DLD1 (cell line): ENCODE results near the gene DST.
"Not testable (repeated sequence)": the region's sequence is repeated elsewhere in the genome, so short reads cannot be mapped to it uniquely, and the experiment has no call there.

Experiments used
- in situ Hi-C: cut with HindIII; loops from 2 replicates; pipeline ENCODE4 v1.10.0; 2017; ENCODE audit warnings: low sequenced_read_pairs

Gene DST

DNA sequence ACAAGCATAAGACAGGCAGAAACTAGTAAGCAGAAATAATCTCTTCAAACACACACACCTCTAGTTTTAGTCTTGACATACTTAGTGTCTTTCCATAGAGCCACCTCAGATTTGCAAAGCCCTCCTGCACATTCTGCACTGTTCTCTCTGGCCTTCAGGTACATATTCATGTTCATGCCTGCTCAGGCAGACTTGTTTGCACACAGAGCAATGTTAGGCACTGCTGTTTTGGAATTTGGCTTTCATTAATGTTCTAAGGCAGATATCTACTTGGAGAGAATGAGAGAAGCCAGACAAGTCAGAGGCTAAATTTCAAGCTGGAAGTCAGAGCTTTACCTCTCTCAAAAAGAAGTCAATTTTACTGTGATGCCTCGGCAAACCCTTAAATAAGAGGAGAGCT is 21.3 kb upstream of the DST start:
- in situ Hi-C loops = no loop called here

DNA sequence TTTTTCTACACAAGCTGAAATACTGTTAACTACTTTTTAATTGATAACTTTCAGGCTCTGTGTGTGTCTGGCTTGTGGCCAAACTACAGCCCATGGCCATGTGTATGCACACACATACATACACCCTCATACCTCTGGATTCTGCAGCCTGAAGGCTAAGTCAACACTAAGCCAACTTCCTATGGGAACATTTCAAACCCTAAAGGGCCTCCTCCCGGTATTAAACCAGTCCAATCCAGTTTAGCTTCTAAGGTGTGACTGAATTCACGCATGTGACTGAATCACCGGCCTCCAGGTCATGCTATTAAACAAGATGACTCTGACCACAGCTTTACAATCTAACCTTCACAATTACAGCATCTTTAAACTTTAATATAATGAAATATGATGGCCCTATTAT is 20.7 kb upstream of the DST start:
- in situ Hi-C loops = no loop called here

DNA sequence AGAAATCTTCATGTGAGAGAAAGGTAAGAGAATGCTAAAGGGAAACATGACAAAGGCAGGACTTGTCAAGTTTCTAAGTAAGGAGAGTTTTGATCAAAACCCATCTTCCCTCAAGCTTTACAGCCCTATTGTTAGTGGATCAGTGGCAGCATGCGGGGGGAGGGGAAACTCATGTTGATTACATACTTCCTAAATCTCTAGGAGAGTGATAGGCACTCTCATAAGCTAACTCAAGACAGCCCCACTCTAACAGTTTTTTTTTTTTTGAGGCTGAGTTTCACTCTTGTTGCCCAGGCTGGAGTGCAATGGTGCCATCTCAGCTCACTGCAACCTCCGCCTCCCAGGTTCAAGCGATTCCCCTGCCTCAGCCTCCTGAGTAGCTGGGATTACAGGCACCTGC is 18.6 kb upstream of the DST start:
- in situ Hi-C loops = not testable (repeated sequence)

DNA sequence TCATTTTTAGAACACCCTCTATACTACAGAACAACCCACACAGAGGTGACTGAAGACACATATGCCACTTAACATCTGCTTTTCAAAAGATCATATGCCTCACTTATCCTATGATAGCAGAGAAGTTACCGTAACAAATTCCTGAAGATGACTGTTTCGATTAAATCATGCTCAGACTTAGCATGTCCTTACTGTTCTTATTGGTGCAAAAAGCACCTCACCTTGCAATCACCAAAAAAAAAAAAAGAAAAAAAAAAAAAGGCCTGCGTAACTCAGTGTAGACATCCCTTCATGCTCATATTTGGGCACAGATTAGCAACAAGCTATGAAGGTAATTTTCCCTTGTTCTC is 17.7 kb upstream of the DST start:
- in situ Hi-C loops = no loop called here

DNA sequence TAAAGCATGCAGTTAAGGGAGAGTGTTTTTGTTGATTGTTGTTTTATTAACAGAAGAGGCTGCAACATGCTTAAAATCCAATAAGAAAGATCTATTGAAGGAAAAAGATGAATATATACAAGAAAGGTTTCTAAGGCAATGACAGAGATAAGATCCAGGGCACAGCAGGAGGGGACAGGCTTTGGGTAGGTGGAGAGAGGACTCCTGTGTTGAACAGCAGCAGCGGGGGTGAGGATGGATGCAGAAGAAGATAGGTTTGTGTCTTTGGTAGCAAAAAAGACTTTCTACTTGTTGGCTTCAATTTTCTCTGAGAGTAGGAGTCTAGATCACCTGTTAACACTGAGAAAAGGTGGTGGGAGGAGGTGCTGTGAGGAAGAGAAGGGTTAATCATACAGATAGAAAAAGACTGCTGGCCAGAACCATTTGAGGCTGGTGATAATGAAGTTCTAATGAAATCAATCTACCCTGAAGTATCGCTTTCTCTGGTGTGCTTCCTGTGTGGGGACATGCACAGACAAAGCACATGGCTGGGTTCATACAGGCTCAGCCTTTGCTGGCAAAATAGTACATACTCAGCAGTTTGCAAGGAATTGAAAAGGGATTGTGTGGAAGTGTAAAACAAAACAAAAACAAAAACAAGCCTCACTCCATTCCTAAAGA is 17.2 kb upstream of the DST start:
- in situ Hi-C loops = no loop called here

DNA sequence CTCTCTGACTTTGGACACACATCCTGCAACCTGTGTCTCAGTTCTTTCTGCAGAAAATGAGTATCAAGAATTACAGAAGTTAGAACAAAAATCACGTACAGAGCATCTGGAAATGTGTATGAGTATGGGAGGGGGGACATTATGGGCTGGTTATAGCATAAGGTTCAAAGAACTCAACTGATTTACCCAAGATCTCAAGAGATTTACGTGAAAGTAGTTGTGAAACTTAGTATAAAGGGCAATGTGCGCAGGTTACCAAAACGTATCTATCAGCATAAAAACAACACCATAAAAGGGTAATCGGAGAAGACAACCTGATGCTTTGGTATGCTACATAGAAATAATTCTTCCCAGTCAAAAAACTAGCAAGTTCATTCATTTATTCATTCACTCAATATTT is 15.6 kb upstream of the DST start:
- in situ Hi-C loops = no loop called here

DNA sequence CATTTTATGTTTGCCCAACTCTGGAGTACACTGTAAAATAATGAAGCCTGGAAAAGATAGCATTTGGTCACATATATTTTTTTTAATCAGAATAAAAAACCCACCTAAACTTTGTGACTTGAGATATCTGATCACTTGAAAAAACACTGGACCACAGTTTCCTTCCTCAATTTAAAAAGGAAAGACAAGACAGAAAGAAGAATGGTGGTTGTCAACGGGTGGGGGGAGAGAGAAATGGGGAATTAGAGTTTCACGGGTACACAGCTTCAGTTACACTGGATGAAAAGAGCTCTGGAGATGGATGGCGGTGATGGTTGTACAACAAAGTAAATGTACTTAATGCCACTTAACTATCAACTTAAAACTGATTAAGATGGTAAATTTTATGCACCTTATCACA is 14.7 kb upstream of the DST start:
- in situ Hi-C loops = no loop called here

DNA sequence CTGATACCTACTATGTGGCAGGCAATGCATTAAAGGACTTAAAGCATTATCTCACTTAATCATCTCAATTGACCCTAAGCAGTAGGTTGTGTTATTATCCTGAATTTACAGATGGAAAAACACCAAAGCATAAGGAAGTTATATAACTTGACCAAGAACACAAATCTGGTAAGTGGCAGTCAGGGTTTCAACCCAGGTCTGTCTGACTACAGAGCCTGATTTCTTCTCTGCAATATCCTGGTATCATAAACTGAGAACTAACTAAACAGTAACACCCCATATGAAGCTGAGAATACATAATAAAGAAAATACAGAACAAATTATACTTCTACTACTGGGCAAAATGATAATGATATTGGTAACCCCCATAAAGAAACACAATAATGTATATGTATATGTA is 13.8 kb upstream of the DST start:
- in situ Hi-C loops = no loop called here

DNA sequence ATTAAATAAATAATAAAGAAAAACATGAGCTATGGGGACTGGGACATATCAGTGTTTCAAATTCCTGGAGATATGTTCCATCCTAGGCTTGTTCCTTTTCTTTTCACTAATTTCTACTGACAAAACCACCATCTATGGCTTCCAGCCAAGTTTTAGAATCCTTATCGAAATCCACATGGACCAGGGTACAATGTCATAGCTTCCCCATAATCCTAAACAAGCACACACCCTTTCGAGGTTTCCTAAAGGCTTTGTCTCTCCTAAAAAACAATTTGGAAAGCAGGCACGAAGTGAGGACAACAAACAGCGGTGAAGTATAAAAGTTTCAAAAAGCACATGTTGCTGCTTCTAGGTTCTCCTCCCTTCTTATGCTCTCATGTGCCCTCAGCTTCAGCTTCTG is 13.3 kb upstream of the DST start:
- in situ Hi-C loops = no loop called here

DNA sequence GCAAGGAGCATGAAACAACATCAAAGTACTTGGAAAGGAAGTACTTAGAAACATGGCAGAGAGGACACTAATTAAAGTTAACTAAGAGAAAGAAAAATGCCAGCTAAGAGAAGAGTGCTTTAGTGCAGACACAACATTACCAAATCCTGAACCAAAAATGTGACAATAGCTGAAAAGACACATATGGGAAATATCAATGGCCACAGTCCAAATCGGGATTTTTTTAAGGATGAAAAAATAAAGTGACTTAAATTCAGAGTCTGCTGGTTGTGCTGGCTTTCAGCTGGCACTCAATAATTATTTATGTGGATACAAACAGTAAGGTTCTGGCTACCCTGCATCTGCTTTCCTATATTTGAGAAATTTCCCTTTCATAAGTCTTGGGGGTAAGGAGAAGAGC is 12.6 kb upstream of the DST start:
- in situ Hi-C loops = no loop called here

DNA sequence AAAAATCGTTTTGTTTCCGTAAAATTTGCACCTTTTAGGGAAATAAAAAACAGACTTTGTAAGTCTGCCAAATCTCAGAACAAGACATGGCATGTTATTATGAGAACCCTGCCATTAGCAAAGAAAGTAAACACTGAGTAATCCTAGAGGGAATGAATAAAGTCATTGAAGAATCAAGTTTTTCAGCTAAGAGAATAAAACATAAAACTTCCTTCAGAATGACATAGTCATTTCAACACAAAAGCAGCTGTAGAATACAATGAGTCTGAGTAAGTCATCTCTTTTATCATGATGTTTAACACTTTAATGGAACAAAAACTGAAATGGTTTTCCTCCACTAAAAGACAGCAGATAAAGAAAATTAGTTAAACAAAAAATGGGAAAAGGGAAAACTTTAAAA is 10.3 kb upstream of the DST start:
- in situ Hi-C loops = no loop called here

DNA sequence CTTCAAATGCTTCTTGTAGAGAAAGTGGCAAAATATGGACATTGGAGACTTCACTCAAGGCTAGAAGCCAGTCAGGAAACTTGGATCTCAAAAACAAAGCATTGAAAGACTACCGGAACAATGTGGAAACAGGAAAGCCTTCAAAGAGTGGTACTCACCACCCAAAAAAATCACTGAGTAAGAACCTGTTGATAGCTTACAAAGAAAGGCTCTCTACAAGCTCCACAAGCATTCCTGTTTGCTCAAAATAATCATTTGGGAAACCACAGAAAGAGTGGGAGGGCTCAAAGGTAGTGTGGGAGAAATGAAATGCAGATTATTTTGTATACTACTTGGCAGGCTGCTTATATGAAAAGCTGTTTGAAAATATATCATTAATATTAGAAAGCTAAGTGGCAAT is 9.5 kb upstream of the DST start:
- in situ Hi-C loops = no loop called here

DNA sequence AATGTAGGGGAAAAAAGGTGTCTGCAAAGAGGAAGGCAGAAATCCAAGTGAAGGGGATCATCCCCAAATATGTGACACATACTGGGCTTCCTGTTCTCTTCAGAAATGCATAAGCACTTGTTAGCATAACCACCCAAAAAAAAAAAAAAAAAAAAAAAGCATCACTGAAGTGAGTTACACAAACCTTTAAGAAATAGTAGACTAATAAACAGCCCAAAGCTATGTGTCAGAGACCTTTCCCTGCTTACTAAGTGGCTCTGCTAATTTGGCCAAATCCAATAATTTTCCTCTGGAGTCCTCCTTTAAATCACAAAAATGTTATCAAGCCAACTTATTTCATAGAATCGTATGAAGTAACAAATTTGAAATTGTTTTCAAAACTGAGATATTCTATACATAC is 7.5 kb upstream of the DST start:
- in situ Hi-C loops = no loop called here

DNA sequence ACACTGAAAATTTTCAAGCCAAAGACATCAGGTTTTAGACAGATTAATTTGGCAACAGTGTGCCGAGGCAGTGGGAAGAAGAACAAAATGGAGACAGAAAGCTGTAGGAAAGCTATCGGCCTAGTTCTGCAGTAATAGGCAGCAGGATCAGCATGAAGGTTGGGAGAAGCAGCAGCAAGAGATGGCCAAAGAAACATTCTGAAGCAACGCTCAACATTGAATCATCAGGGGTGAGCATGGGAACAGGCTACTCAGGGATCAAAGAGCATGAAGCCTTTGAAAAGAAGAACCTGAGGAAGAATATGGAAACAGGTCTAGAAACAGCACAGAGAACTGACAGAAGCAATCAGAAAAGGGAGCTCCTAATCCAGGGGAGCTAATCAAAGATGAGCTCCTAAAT is 7.1 kb upstream of the DST start:
- in situ Hi-C loops = no loop called here

DNA sequence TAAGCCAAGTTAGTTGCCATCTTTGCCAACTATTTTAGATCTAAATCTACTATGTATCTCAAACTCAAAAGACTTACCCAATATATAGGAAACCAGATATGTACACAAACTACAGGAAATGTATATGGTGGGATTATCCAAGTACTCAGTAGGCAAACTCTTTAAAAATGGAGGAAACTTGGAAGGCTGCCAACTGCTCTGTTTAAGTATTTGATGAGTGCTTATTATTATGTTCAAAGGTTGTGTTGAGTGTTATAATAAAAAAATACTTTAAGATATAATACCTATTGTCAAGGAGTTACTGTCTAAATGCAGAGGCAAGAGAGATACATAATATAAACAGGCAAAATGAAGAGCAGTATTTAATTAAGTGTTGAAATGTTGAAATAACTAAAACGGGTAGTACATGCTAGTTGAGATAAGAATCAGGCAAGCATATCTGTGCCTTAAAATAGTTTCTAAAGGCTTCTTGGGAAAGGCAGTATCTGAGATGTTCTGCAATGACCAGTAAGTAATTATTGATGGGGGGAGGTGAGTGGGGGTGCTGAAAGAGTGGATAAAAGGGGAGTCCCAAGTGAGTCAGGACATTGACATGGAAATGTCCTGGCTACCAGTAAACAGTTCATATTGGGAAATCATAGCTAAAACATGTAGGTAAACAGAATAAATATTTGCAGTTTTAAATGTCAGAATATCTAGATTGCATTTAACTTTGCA is 6.5 kb upstream of the DST start:
- in situ Hi-C loops = no loop called here

DNA sequence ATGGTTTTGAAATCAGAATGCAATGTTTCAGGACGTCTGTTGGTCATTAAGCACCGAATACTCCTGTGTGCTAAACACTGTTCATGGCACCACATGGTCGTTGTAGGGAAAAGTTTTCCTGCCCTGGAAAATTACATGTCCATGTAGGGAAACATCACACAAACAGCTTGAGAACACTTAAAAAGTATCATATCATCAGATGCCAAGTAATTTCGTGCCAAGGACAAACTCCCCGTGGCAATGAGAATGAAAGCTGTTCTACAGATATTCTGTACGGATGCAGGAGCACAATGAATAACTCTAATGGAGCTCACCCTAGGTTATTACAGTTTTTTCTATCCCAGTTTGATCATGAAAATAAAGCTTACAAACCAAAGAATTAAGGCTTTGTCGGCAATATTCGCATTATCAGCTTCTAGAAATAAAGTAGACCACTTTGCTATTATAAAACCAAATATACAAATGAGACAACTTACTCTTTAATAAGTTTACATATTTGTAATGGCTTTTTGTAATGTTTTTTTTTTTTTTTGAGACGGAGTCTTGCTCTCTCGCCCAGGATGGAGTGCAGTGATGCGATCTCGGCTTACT is 4.6 kb upstream of the DST start:
- in situ Hi-C loops = no loop called here

DNA sequence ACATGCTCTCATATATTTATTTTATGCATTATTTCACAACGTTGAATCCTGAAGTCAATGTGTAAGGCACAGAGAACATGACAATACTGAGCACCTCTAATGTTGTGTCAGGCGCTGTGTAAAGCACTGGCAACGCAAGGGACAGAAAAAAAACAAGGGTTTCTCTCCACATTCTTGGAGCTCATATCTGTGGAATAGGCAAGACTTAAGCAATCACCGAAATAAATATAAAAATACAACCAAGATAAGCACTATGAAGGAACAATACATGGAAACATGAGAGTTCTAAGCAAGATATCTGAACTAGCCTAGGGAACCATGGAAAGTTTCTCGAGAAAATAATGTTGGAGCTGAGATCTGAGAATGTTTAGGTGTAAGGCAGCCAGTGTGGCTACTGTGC is 1.7 kb upstream of the DST start:
- in situ Hi-C loops = no loop called here

DNA sequence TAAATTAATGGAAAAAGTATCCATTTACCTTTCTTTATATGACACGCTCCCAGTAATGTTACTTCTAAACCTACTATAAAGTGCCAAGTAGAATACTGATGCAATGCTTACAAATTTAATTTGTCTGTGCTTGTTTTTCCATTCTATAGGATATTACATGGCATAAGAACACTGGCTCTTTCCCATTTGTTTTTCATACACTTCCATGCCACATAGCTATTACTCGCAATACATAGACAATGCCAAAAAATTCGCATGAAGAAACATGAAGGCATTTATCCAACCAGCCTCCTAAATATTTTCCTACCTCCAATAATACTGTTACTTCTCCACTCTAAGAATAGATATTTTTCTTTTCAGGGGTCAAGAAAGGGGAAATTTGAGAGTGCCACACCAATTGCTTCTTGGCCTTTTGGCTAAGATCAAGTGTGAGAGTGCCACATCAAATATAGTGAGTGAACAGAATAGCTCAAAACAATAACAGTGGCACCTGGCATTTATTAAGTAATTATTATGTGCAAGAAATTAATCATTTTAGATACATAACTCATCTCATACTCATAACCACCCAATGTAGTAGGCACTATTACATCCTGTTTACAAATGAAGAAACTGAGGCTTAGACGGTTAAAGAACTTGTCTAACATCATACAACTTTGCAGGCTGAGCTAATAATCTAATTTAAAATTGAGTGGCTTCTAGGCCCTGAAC is 845 bp upstream of the DST start:
- in situ Hi-C loops = no loop called here

DNA sequence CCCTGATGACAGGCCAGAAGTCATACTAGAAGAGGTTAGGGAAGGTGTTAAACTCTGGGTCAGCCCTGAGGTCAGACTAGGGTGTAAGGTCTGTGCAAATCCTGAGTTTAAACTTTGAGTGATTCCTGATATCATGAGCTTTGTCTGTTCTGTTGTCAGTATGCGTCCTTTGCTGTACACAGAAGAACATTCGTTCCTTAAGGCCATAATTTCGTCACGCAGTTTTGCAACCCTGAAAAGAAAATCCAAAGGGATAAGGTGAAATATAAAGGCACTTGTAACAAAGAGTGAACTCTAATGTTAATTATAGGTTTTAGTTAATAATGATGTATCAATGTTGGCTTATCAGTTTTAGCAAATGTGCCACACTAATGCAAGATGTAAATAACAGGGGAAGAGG is 2.3 kb downstream of the DST start:
- in situ Hi-C loops = no loop called here

DNA sequence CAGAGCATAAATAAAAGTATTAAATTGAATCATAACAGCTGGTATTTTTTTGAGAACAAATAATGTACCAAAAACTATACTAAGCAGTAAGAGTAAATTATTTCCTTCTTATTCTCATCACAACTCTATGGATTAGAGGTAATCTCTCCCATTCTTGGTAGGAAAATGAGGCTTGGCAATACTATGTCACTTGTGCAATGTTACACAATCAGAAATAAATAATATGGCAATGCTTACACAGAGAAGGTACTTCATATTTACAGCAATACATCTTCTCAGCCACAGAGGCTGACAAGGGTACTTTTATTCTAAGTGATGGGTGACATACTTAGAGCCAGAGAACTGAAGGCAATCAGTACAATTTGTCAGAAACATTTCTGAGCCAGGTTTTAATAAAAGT is 3.9 kb downstream of the DST start:
- in situ Hi-C loops = no loop called here

DNA sequence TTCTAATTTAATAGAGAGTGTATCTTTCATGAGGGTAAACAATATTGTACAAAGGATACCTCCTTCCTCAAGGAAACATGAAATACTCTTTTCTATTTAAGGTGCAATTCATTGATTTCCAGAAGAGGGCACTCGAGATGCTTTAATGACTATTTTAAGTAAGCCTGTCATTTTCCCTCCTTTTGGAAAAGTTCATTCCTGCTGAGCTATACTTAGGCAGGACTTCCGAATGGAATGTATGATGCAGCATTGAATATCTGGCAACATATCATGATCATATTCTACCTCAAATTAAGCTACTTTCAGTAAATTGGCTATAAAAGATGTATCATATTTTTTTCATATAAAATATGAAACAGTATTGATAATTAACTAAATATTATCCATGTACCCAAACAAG is 5.0 kb downstream of the DST start:
- in situ Hi-C loops = no loop called here

DNA sequence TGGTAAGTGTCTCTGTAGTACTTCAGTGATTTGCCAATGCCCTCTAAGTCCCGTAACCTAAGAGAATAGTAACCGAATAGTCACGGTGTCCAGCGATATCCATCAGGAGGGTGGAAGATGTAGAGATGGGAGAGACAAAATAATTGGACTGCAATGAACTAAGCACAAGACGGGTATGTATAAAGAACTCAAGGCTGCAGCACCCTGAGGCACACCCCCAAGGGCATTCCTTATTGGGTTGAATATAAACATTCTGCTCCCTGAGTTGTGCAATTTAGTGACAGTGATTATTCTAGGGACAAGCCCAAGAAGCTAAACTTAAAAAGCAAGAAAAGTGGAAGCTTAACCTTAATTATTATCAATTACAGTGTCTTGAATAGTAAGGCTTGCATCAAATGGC is 14.6 kb downstream of the DST start:
- in situ Hi-C loops = no loop called here
